Renal pelvis (tissue), 4 donors: Measurements from ENCODE around the gene DYNLL2. TPM values are rescaled to one million over a fixed set of nuclear protein-coding genes. Genes with fewer than 3 reads are reported as not detected.
"Not testable (repeated sequence)": the region's sequence is repeated elsewhere in the genome, so short reads cannot be mapped to it uniquely, and the experiment has no call there.

Source experiments
- DNase-seq: peaks from one replicate; pipeline ENCODE4 v3.0.0-alpha.2; 2013
- polyA plus RNA-seq, 3 donors: library from polyadenylated mRNA; unstranded; fragments of 120-200 nt; gene quantifications; one replicate each; pipeline ENCODE4 v1.2.1, GENCODE V29; 2013; ENCODE audit not compliant: insufficient read length in 3 of 3

The DYNLL2 gene
- polyA plus RNA-seq, 3 donors, result 75.6 to 84.9 (median 77.8) TPM

GRCh38 chr17:58094118-58094517, 10.9 kb downstream of the DYNLL2 start:
- no peak for DNase-seq

GRCh38 chr17:58096892-58097291, 13.7 kb downstream of the DYNLL2 start:
- no peak for DNase-seq

- no peak for DNase-seq
Observed at GRCh38 chr17:58097384-58098088, 14.3 kb downstream of the DYNLL2 start.

GRCh38 chr17:58100506-58100905, 17.3 kb downstream of the DYNLL2 start:
- no peak for DNase-seq

- not testable (repeated sequence) for DNase-seq
Observed at GRCh38 chr17:58101898-58102297, 18.7 kb downstream of the DYNLL2 start.

- DNase-seq, result no peak
Observed at GRCh38 chr17:58105093-58105492, 21.9 kb downstream of the DYNLL2 start.

- no peak for DNase-seq
Observed at GRCh38 chr17:58107306-58107705, 24.1 kb downstream of the DYNLL2 start.

GRCh38 chr17:58109197-58109596, 26.0 kb downstream of the DYNLL2 start:
- DNase-seq, result no peak

- DNase-seq, result no peak
Observed at GRCh38 chr17:58110012-58110411, 26.8 kb downstream of the DYNLL2 start.

GRCh38 chr17:58111676-58112075, 28.5 kb downstream of the DYNLL2 start:
- no peak for DNase-seq

GRCh38 chr17:58112970-58113631, 29.9 kb downstream of the DYNLL2 start:
- peak; percentile 57 for DNase-seq

- DNase-seq, result no peak
Observed at GRCh38 chr17:58113947-58114346, 30.7 kb downstream of the DYNLL2 start.

GRCh38 chr17:58117382-58117781, 34.2 kb downstream of the DYNLL2 start:
- DNase-seq, result no peak

- no peak for DNase-seq
Observed at GRCh38 chr17:58119491-58119890, 36.3 kb downstream of the DYNLL2 start.

- peak; percentile 86 for DNase-seq
Observed at GRCh38 chr17:58120195-58120822, 37.1 kb downstream of the DYNLL2 start.

- DNase-seq, result peak; percentile 1
Observed at GRCh38 chr17:58121925-58122324, 38.7 kb downstream of the DYNLL2 start.

GRCh38 chr17:58127846-58128245, 44.6 kb downstream of the DYNLL2 start:
- DNase-seq, result no peak

GRCh38 chr17:58132697-58133096, 49.5 kb downstream of the DYNLL2 start:
- DNase-seq, result not testable (repeated sequence)

- DNase-seq, result no peak
Observed at GRCh38 chr17:58136669-58137279, 53.6 kb downstream of the DYNLL2 start.

GRCh38 chr17:58141505-58141904, 58.3 kb downstream of the DYNLL2 start:
- no peak for DNase-seq

- not testable (repeated sequence) for DNase-seq
Observed at GRCh38 chr17:58143335-58143734, 60.1 kb downstream of the DYNLL2 start.

GRCh38 chr17:58144801-58145200, 61.6 kb downstream of the DYNLL2 start:
- DNase-seq, result no peak
